Smooth muscle cell (in vitro differentiated cells): Measurements from ENCODE around the gene LPP. TPM values are rescaled to one million over a fixed set of nuclear protein-coding genes. Genes with fewer than 3 reads are reported as not detected.
A peak's percentile ranks its signal among the peaks of the same experiment; 100 is the strongest.

Source experiments
- DNase-seq: peaks from one replicate; lab custom pipeline; 2025; ENCODE audit not compliant: unreplicated experiment; lab: John Stamatoyannopoulos, UW
- H2AFZ ChIP-seq: fragments of 200-600 bp; sonication (generic); 2 replicates; pipeline ENCODE4 v1.6.0; 2016; ENCODE audit warnings: antibody characterized with exemption, low read depth, mild to moderate bottlenecking
- H3F3A ChIP-seq: fragments of 200-600 bp; sonication (generic); 2 replicates; pipeline ENCODE4 v1.6.0; 2017; ENCODE audit warnings: antibody characterized with exemption, low read depth
- H3K27ac ChIP-seq: fragments of 200-600 bp; sonication (generic); 2 replicates; pipeline ENCODE4 v1.5.1; 2016; ENCODE audit warnings: low read depth, mild to moderate bottlenecking
- H3K27me3 ChIP-seq: fragments of 200-600 bp; sonication (generic); 2 replicates; pipeline ENCODE4 v1.6.1; 2016; ENCODE audit warnings: low read depth, mild to moderate bottlenecking
- H3K36me3 ChIP-seq: fragments of 200-600 bp; sonication (generic); 2 replicates; pipeline ENCODE4 v1.5.1; 2016; ENCODE audit warnings: low read depth
- H3K4me1 ChIP-seq: fragments of 200-600 bp; sonication (generic); 2 replicates; pipeline ENCODE4 v1.5.1; 2016; ENCODE audit warnings: low read depth
- H3K4me2 ChIP-seq: fragments of 200-600 bp; sonication (generic); 2 replicates; pipeline ENCODE4 v1.6.0; 2016; ENCODE audit warnings: mild to moderate bottlenecking
- H3K4me3 ChIP-seq: fragments of 200-600 bp; sonication (generic); 2 replicates; pipeline ENCODE4 v1.5.1; 2016; ENCODE audit warnings: mild to moderate bottlenecking
- H3K79me2 ChIP-seq: fragments of 200-600 bp; sonication (generic); 2 replicates; pipeline ENCODE4 v1.6.0; 2016; ENCODE audit warnings: low read depth, mild to moderate bottlenecking
- H3K9ac ChIP-seq: fragments of 200-600 bp; sonication (generic); 2 replicates; pipeline ENCODE4 v1.6.0; 2016; ENCODE audit warnings: low read depth
- H3K9me3 ChIP-seq: fragments of 200-600 bp; sonication (generic); replicated peaks from 2 replicates; pipeline ENCODE4 v1.5.1; 2016; ENCODE audit warnings: low read depth
- H4K20me1 ChIP-seq: fragments of 200-600 bp; sonication (generic); 2 replicates; pipeline ENCODE4 v1.6.0; 2016; ENCODE audit warnings: low read depth
- CTCF ChIP-seq: fragments of 200-600 bp; sonication (generic); IDR thresholded peaks from 2 replicates; pipeline ENCODE4 v1.5.1; 2017; ENCODE audit warnings: borderline replicate concordance, mild to moderate bottlenecking, antibody characterized with exemption; ENCODE audit not compliant: insufficient read depth, poor library complexity, severe bottlenecking
- WGBS: methylation state at CpG from one replicate; pipeline ENCODE4 v1.1.7; 2016; ENCODE audit warnings: low lambda C conversion rate; 5-methylcytosine and 5-hydroxymethylcytosine counted together
- polyA plus RNA-seq: library from polyadenylated mRNA; unstranded; fragments of >200 nt; fragmentation: Nextera tagmentation; extraction: Ambion mirVana; gene quantifications from 2 replicates; pipeline ENCODE4 v1.2.1, GENCODE V29; 2016
- total RNA-seq: library from RNA; depleted of rRNA; stranded (reverse); fragments of >200 nt; gene quantifications from 2 replicates; pipeline ENCODE4 v1.2.3, GENCODE V29; 2014

Gene LPP
- total and polyA plus RNA-seq, 2 experiments from 2014 or later = 42.3 to 128 TPM

- H3K27ac ChIP-seq = peak overlapping the region; percentile 80
- no peak overlapping the region for H3K4me2 ChIP-seq
- peaks cover 56% of the 10 kb centered on the region for H3K79me2 ChIP-seq
- no peak overlapping the region for H3K4me3 ChIP-seq
- H3K36me3 ChIP-seq = peaks cover 6% of the 10 kb centered on the region
- H4K20me1 ChIP-seq = no peaks in the 10 kb centered on the region
- peaks cover 20% of the 10 kb centered on the region for H3F3A ChIP-seq
- WGBS = 93% methylated on average over 3 of the region's 3 CpGs
- TF ChIP-seq CTCF = no peak
- DNase-seq = no peak
- H3K9ac ChIP-seq = no peak overlapping the region
- H3K9me3 ChIP-seq = peaks cover 8% of the 10 kb centered on the region
- no peaks in the 10 kb centered on the region for H3K4me1 ChIP-seq
- H3K27me3 ChIP-seq = no peaks in the 10 kb centered on the region
- no peak overlapping the region for H2AFZ ChIP-seq
Measured at GRCh38 chr3:188505151-188505550, 351.2 kb downstream of the LPP start.

GRCh38 chr3:188505911-188506310 lies 352.0 kb downstream of the LPP start:
- 94% methylated on average over 2 of the region's 2 CpGs for WGBS
- Histone ChIP-seq H3K79me2 (peaks cover 49% of the 10 kb centered on the region), H3K9me3 (peaks cover 8% of the 10 kb centered on the region), H3K4me2 (no peak overlapping the region), H3F3A (peaks cover 20% of the 10 kb centered on the region), H3K27ac (peak overlapping the region; percentile 80), H4K20me1 (no peaks in the 10 kb centered on the region), H3K4me1 (no peaks in the 10 kb centered on the region), H3K4me3 (no peak overlapping the region), H3K27me3 (no peaks in the 10 kb centered on the region), H3K36me3 (peaks cover 6% of the 10 kb centered on the region), H3K9ac (no peak overlapping the region), H2AFZ (no peak overlapping the region)
- TF ChIP-seq CTCF = no peak
- DNase-seq = no peak

- DNase-seq = no peak
- no peaks in the 10 kb centered on the region for H3K4me1 ChIP-seq
- TF ChIP-seq CTCF = no peak
- H3K27ac ChIP-seq = peak overlapping the region; percentile 80
- WGBS = 100% methylated on average over 1 of the region's 1 CpG
- peaks cover 44% of the 10 kb centered on the region for H3K79me2 ChIP-seq
- no peak overlapping the region for H2AFZ ChIP-seq
- H3K36me3 ChIP-seq = peaks cover 6% of the 10 kb centered on the region
- H3K4me2 ChIP-seq = no peak overlapping the region
- no peak overlapping the region for H3K4me3 ChIP-seq
- H4K20me1 ChIP-seq = no peaks in the 10 kb centered on the region
- peaks cover 20% of the 10 kb centered on the region for H3F3A ChIP-seq
- H3K9ac ChIP-seq = no peak overlapping the region
- H3K9me3 ChIP-seq = peaks cover 8% of the 10 kb centered on the region
- H3K27me3 ChIP-seq = no peaks in the 10 kb centered on the region
Measured at GRCh38 chr3:188506446-188506845, 352.5 kb downstream of the LPP start.

GRCh38 chr3:188507244-188507720 lies 353.3 kb downstream of the LPP start:
- peaks cover 43% of the 10 kb centered on the region for H3K79me2 ChIP-seq

More at GRCh38 chr3:188507244-188507720, 353.3 kb downstream of the LPP start:
- peak overlapping the region; percentile 80 for H3K27ac ChIP-seq
- H3K4me2 ChIP-seq = peak overlapping the region; percentile 77
- DNase-seq = no peak
- H4K20me1 ChIP-seq = no peaks in the 10 kb centered on the region
- no peak overlapping the region for H3K9ac ChIP-seq
- no peaks in the 10 kb centered on the region for H3K27me3 ChIP-seq
- H3K36me3 ChIP-seq = peaks cover under 1% of the 10 kb centered on the region
- H3F3A ChIP-seq = peaks cover 20% of the 10 kb centered on the region
- no peak for TF ChIP-seq CTCF
- no peak overlapping the region for H2AFZ ChIP-seq
- no peaks in the 10 kb centered on the region for H3K4me1 ChIP-seq
- 22% methylated on average over 5 of the region's 5 CpGs for WGBS
- H3K9me3 ChIP-seq = peaks cover 8% of the 10 kb centered on the region
- peak overlapping the region; percentile 5 for H3K4me3 ChIP-seq
